Stimulated activated CD8-positive, alpha-beta memory T cell treated with anti-CD3 and anti-CD28 coated beads, Interleukin-15, amount 100 ng/mL, for 24 hours (primary cell): Measurements from ENCODE around the gene NUP93.
"Not testable (repeated sequence)": the region's sequence is repeated elsewhere in the genome, so short reads cannot be mapped to it uniquely, and the experiment has no call there.

Source experiments
- DNase-seq: peaks from one replicate; pipeline ENCODE4 v3.0.0-alpha.2; 2020; ENCODE audit warnings: low read depth

Gene NUP93

DNA sequence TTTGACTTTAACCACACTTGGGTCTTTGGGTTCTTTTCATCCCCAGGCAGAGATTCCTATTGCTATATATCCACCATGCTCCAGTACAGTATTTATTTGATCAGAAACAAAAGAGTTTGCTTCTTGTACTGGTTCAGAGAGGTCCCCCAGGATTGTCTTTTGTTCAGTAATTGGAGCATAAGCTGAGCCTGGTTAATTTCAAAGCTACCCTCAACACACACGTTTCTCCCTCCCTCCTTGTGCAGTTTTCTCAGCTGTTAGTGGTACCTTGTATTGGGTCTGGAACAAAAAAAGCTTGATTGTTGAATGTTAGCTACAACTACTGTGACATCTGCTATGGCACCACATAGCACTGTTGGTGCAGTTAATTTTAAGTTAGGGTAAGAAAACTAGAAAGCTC lies 50.0 kb downstream of the NUP93 start:
- DNase-seq, result no peak

- DNase-seq, result no peak
These were observed 50.7 kb downstream of the NUP93 start for GRCh38 chr16:56780646-56781045.

GRCh38 chr16:56781528-56781961 lies 51.6 kb downstream of the NUP93 start:
- no peak for DNase-seq

DNA sequence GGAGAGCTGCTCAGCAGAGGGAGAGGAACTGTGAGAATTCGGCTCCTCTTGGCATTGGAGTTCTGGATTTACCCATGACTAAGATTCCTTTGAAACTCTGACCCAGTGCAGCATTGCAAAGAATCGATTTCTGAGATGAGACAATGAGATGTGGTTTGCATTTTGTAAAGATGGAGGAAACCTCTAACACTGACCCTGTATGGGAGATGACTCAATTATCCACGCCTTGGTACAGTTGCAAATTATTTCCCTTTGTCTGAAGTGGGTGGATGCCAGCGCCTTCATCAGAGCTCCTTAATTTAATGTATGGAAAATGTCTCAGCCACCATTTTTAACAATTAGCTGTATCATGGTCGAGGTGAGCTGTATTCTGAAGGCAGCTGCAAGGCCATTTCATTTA lies 53.4 kb downstream of the NUP93 start:
- no peak for DNase-seq

- no peak for DNase-seq
These were observed 55.4 kb downstream of the NUP93 start for GRCh38 chr16:56785317-56785716.

GRCh38 chr16:56787167-56787566 lies 57.2 kb downstream of the NUP93 start:
- no peak for DNase-seq

DNA sequence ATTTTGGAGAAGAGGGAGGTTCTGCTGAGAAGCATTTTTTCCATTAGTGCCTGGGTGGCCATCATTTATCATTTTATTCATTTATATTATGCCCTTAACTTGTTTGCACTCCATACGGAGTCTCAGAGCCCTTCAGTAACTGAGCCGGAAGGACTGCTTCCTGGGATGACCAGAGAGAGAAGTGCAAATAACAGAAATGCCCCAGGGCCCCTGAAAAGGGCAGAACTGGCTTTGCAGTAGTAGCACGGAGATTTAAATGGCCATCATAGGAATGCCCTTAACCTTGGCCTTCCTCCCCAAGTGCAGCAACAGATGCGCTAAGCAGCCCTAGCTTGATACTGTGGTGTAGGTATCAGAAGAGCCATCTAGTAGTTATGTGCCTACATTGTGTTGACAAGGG lies 58.5 kb downstream of the NUP93 start:
- no peak for DNase-seq

DNA sequence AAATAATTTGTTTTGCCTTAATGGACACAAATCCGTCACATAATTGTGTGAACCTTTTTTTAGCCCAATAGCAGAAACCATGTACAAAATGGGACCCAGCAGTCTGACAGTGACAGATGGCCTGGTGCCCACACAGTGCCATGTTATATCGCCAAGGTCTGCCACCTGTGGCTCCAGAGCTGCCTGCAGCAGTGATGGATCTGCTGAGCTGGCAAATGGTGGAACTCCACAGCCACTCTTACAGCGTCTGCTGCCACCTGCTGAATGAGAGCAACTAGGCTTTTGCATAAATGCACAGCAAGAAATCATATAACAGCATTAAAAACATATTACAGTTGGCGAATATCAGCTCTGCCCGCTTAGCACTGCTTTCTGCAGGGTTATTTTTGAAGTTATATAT lies 59.4 kb downstream of the NUP93 start:
- DNase-seq, result no peak

DNA sequence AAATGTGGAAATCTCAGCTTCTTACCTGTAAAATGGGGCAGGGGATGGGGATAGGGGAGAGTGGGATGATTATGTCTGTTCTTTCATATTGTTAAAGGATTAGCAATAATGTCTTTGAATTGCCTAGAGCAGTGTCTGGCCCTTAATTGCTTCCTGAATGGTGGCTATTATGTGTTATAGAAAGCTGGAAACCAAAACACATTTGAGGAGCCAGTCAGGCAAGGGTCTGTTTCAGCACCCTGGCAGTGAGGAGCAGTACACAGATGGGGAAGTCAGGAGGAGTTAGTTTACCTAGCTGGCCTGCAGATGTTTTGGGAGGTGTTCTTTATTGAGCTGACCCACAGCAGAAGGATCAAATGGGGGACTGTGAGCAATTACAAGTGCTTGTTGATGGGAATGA lies 63.0 kb downstream of the NUP93 start:
- DNase-seq, result no peak

- no peak for DNase-seq
These were observed 63.6 kb downstream of the NUP93 start for GRCh38 chr16:56793492-56793891.

- no peak for DNase-seq
These were observed 65.1 kb downstream of the NUP93 start for GRCh38 chr16:56795011-56795410.

GRCh38 chr16:56797038-56797437 lies 67.1 kb downstream of the NUP93 start:
- DNase-seq, result not testable (repeated sequence)

GRCh38 chr16:56797861-56798260 lies 67.9 kb downstream of the NUP93 start:
- DNase-seq, result no peak

DNA sequence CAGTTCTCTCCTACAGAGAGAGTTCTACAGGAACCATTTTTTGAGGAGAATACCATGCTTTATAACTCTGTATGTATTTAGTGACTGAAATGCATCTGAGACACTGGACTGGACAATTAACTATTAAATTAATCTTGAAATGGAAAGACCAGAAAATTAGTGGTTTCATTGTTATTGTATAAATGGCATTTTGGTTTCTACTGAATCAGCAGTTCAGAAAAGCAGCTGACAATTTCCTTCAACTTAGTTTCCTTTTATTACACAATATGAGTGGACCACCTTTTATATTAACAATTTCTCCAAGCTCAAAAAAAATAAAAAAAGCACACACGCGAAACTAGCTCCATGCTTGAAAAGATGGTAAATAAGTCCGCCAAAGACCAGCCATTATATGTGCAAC lies 69.0 kb downstream of the NUP93 start:
- no peak for DNase-seq

GRCh38 chr16:56800355-56800754 lies 70.4 kb downstream of the NUP93 start:
- DNase-seq, result no peak

- no peak for DNase-seq
These were observed 71.8 kb downstream of the NUP93 start for GRCh38 chr16:56801762-56802161.

DNA sequence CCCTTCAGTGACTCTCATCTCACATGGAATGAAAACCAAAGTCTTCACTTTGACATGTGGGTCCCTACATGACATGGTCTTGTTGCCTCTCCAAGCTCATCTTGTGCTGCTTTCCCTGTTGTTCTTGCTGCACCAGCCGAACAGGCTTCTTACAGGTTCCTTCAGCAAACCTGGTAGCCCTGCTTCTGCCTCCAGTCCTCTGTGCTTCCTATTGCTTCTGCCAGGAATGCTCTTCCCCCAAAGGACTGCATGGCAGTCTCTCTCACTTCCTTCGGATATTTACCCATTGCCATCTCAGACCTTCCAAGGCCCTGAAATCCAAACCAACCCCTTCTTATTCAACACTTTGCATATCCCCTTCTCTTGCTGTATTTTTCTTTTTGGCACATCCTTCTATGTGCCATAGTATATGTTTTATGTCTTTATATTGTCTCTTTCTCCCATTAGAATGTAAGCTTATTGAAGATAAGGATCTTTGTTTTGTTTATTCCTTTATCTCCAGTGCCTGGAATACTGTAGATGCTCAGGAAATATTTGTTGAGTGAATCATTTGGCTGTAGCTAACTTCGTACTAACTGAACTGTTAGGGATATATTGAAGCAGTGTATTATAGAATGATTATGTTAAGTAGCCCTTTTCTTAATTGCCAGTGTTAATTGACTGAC lies 77.2 kb downstream of the NUP93 start:
- DNase-seq, result no peak

GRCh38 chr16:56807676-56808067 lies 77.7 kb downstream of the NUP93 start:
- not testable (repeated sequence) for DNase-seq

DNA sequence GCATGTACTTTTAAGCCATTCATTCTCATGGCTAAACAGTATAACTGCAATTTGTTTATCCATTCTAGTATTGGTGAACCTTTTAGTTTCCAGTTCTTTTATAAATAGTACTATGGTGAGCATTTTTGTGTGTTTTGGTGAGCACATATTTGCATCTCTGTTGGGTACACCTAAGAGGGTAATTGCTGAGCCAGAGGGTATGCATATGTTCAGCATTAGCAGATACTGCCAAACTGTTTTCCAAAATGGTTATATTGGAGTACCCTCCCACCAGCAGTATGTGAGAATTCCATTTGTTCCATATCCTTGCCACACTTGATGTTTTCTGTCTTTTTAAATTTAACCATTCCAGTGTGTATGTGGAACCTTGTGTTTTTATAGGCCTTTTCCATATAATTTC lies 81.0 kb downstream of the NUP93 start:
- DNase-seq, result no peak

GRCh38 chr16:56811602-56812001 lies 81.7 kb downstream of the NUP93 start:
- DNase-seq, result not testable (repeated sequence)

GRCh38 chr16:56812884-56813283 lies 83.0 kb downstream of the NUP93 start:
- no peak for DNase-seq

DNA sequence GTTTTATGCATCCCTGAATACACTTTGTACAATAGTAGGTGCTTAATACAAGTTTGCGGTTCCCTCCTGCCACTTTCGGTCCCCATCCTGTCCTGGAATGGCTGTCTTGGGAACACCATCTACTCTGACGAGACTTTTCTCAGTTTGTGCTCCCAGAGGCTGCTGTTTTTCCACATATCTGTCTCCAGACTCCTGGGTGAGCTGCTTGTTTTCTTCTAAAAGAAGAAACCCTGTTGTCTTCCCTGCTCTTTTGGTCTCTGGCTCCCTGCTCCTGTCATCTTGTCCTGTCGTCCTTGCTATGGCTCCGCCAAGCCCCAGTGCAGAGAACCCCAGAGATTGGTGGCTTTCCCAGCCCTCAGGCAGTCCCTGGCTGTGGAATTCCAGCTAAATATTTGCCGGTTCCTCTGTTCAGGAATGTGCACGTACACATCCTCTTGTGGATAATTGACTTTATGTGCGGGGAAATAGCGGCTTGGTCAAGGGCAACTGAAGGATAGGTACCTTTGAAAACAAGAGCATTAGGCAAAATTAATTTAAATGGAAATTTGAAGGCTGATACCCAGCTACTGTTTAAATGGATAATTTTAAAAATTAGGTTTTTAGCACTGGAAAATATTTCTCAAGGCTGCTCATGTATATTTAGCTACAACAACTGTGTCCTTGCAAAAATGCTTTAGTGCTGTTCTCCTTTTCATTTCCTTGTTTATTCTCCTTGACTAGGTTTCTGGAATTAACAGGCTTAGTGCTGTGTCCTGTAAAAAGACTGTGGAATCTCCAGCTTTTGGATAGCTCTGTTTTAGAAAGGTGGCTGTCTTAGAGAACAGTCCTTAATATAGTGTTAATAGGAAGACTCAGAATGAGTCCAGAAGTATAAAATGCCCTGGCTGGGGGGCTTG lies 84.9 kb downstream of the NUP93 start:
- DNase-seq, result no peak

- DNase-seq, result no peak
These were observed 85.8 kb downstream of the NUP93 start for GRCh38 chr16:56815721-56816120.

DNA sequence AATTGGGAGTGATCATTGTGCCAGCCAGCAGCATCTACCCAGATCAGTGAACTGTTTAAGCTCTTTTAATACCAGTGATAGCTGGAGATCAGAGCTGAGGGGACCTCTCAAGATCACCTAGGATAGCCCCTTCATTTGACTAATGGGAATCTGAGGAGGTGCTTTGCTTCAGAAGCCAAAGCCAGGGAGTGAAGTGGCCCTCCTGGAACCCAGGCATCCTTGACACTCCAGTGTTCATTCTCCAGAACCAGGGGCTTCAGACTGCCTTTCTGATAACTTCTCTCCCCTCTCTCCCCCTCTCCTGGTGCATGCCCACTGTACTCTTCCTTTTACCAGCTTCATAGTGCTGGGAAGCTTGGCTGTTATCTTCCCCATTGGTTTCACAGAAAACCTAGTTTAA lies 87.1 kb downstream of the NUP93 start:
- DNase-seq, result no peak
